ENCODE results near the gene ARHGAP19. TPM values are rescaled to one million over a fixed set of nuclear protein-coding genes. Genes with fewer than 3 reads are reported as not detected.
A peak's percentile ranks its signal among the peaks of the same experiment; 100 is the strongest.

The ARHGAP19 gene
- polyA plus RNA-seq, 1 donor from 2014 or later = 5.2 TPM

- Histone ChIP-seq H3K9me2 (ENCODE audit: insufficient read depth, low read length) (no peaks in the 10 kb centered on the region), H3F3A (ENCODE audit: insufficient read depth, low read length, poor library complexity, severe bottlenecking) (peaks cover 3% of the 10 kb centered on the region), H3K9ac (ENCODE audit: low read length) (peak overlapping the region; percentile 93), H3K36me3 (ENCODE audit: insufficient read depth, low read length) (no peaks in the 10 kb centered on the region), H3K4me2 (ENCODE audit: low read length) (peak overlapping the region; percentile 82), H2AFZ (ENCODE audit: low read depth, low read length) (no peak overlapping the region), H3K4me3 (ENCODE audit: low read length) (peak overlapping the region; percentile 97), H3K9me3 (ENCODE audit: low read length) (no peaks in the 10 kb centered on the region), H4K20me1 (ENCODE audit: insufficient read depth) (no peaks in the 10 kb centered on the region), H3K79me2 (replicated peaks; ENCODE audit: insufficient read depth, low read length) (peaks cover 17% of the 10 kb centered on the region), H3K27ac (ENCODE audit: low read length) (peak overlapping the region; percentile 55), H3K27me3 (ENCODE audit: insufficient read depth, low read depth, low read length) (peaks cover 42% of the 10 kb centered on the region)
- TF ChIP-seq MXI1 (conservative IDR thresholded peaks at IDR 0.05; ENCODE audit: poor library complexity, severe bottlenecking) (peak; percentile 20), SMC3 (conservative IDR thresholded peaks at IDR 0.05; ENCODE audit: poor library complexity) (peak; percentile 59), RAD21 (conservative IDR thresholded peaks at IDR 0.05) (peak; percentile 67), EP300 (conservative IDR thresholded peaks at IDR 0.05; ENCODE audit: poor library complexity, severe bottlenecking) (no peak)
- TF ChIP-seq, protein P1, sequence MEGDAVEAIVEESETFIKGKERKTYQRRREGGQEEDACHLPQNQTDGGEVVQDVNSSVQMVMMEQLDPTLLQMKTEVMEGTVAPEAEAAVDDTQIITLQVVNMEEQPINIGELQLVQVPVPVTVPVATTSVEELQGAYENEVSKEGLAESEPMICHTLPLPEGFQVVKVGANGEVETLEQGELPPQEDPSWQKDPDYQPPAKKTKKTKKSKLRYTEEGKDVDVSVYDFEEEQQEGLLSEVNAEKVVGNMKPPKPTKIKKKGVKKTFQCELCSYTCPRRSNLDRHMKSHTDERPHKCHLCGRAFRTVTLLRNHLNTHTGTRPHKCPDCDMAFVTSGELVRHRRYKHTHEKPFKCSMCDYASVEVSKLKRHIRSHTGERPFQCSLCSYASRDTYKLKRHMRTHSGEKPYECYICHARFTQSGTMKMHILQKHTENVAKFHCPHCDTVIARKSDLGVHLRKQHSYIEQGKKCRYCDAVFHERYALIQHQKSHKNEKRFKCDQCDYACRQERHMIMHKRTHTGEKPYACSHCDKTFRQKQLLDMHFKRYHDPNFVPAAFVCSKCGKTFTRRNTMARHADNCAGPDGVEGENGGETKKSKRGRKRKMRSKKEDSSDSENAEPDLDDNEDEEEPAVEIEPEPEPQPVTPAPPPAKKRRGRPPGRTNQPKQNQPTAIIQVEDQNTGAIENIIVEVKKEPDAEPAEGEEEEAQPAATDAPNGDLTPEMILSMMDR (IDR thresholded peaks at IDR 0.05; ENCODE audit: poor library complexity, severe bottlenecking) = peak; percentile 52
These were observed 40.3 kb upstream of the ARHGAP19 start for GRCh38 chr10:97332591-97333350.

- H3K9me2 ChIP-seq (ENCODE audit: insufficient read depth, low read length) = no peaks in the 10 kb centered on the region
- H3K4me2 ChIP-seq (ENCODE audit: low read length) = no peak overlapping the region
- no peaks in the 10 kb centered on the region for H3F3A ChIP-seq (ENCODE audit: insufficient read depth, low read length, poor library complexity, severe bottlenecking)
- peaks cover 27% of the 10 kb centered on the region for H3K27me3 ChIP-seq (ENCODE audit: insufficient read depth, low read depth, low read length)
- peak overlapping the region; percentile 97 for H3K4me3 ChIP-seq (ENCODE audit: low read length)
- H4K20me1 ChIP-seq (ENCODE audit: insufficient read depth) = no peaks in the 10 kb centered on the region
- no peaks in the 10 kb centered on the region for H3K36me3 ChIP-seq (ENCODE audit: insufficient read depth, low read length)
- no peak overlapping the region for H3K27ac ChIP-seq (ENCODE audit: low read length)
- no peak for TF ChIP-seq RAD21 (conservative IDR thresholded peaks at IDR 0.05)
- no peak for TF ChIP-seq EZH2 (IDR thresholded peaks at IDR 0.05; ENCODE audit: borderline replicate concordance, insufficient read depth, low read length, poor library complexity, severe bottlenecking)
- no peak for TF ChIP-seq TAF1 (IDR thresholded peaks at IDR 0.05; ENCODE audit: low read depth)
- TF ChIP-seq REST (IDR thresholded peaks at IDR 0.05; ENCODE audit: borderline replicate concordance) = no peak
- TF ChIP-seq POLR2AphosphoS5 (IDR thresholded peaks at IDR 0.05) = no peak
- TF ChIP-seq, protein P1 (IDR thresholded peaks at IDR 0.05; ENCODE audit: poor library complexity, severe bottlenecking) = no peak
- TF ChIP-seq MXI1 (conservative IDR thresholded peaks at IDR 0.05; ENCODE audit: poor library complexity, severe bottlenecking) = no peak
- no peak for TF ChIP-seq SMC3 (conservative IDR thresholded peaks at IDR 0.05; ENCODE audit: poor library complexity)
- no peak for TF ChIP-seq EP300 (conservative IDR thresholded peaks at IDR 0.05; ENCODE audit: poor library complexity, severe bottlenecking)
- H3K79me2 ChIP-seq (replicated peaks; ENCODE audit: insufficient read depth, low read length) = peaks cover 17% of the 10 kb centered on the region
- no peak overlapping the region for H2AFZ ChIP-seq (ENCODE audit: low read depth, low read length)
- no peaks in the 10 kb centered on the region for H3K9me3 ChIP-seq (ENCODE audit: low read length)
- H3K9ac ChIP-seq (ENCODE audit: low read length) = no peak overlapping the region
These were observed 38.8 kb upstream of the ARHGAP19 start for GRCh38 chr10:97331153-97331703.

All from neural cell (in vitro differentiated cells).